Adrenal gland (tissue), 12 donors: Measurements from ENCODE around the gene DUSP8. TPM values are rescaled to one million over a fixed set of nuclear protein-coding genes. Genes with fewer than 3 reads are reported as not detected.
"Not testable (repeated sequence)": the region's sequence is repeated elsewhere in the genome, so short reads cannot be mapped to it uniquely, and the experiment has no call there.

Experiments
- DNase-seq, 7 donors: peaks; one replicate each; pipeline ENCODE4 v3.0.0-alpha.2; 2019 to 2020
- H3K27ac ChIP-seq, 5 donors: fragments of 200-600 bp; sonication (generic) in 4 of 5; 1 replicate in 3 of 5; 2 replicates in 2 of 5; pipeline versions ENCODE4 v1.5.1 to v1.8.0; 2016 to 2020; ENCODE audit warnings: mild to moderate bottlenecking in 1 of 5
- H3K27me3 ChIP-seq: fragments of 200-600 bp; 2 replicates; pipeline ENCODE4 v1.8.0; 2021
- H3K36me3 ChIP-seq, 2 donors: fragments of 200-600 bp; replicated peaks in 1 of 2; 1 replicate in 1 of 2; 2 replicates in 1 of 2; pipeline versions ENCODE4 v1.5.1 to v1.8.0; 2018 to 2022
- H3K4me1 ChIP-seq, 2 donors: fragments of 200-600 bp; replicated peaks in 1 of 2; 1 replicate in 1 of 2; 2 replicates in 1 of 2; pipeline versions ENCODE4 v1.5.1 to v1.8.0; 2018 to 2021
- H3K4me3 ChIP-seq, 4 donors: fragments of 200-600 bp; sonication (generic) in 3 of 4; one replicate each; pipeline ENCODE4 v1.5.1; 2016 to 2018
- H3K9me3 ChIP-seq, 3 donors: fragments of 200-600 bp; sonication (generic) in 1 of 3; replicated peaks in 1 of 3; 1 replicate in 2 of 3; 2 replicates in 1 of 3; pipeline versions ENCODE4 v1.5.1 to v1.8.0; 2016 to 2021
- CTCF ChIP-seq, 6 experiments: fragments of 450-650 bp in 4 of 6; fragments of 200-600 bp in 2 of 6; sonication (generic) in 1 of 6; IDR thresholded peaks; 1 replicate in 5 of 6; 2 replicates in 1 of 6; pipeline versions ENCODE4 v1.5.1 to v1.8.0; 2016 to 2021; ENCODE audit warnings: antibody characterized with exemption in 6 of 6, mild to moderate bottlenecking in 2 of 6, moderate library complexity in 1 of 6
- POLR2A ChIP-seq, 2 donors: fragments of 450-650 bp; IDR thresholded peaks; one replicate each; pipeline ENCODE4 v1.6.1; 2017; ENCODE audit warnings: antibody characterized with exemption in 2 of 2, mild to moderate bottlenecking in 2 of 2, moderate library complexity in 1 of 2
- WGBS, 4 donors: extraction: QIAGEN DNeasy Blood & Tissue Kit in 2 of 4; methylation state at CpG; one replicate each; pipeline versions ENCODE4 v1.1.5 to v1.1.7; 2013 to 2017; 5-methylcytosine and 5-hydroxymethylcytosine counted together
- intact Hi-C, 2 donors: fragments of 100-400 bp; cut with DNase I; formaldehyde crosslinking; loops; one replicate each; pipeline versions ENCODE4 v1.14.1 to v1.15.0; 2022 to 2023
- polyA plus RNA-seq, 3 donors: library from polyadenylated mRNA; stranded (reverse); fragments of 200-250 nt in 2 of 3; fragments of 350-450 nt in 1 of 3; fragmentation: Illumina TruSeq in 1 of 3; extraction: RNeasy Lipid Tissue Mini Kit (QIAGEN cat#74804) in 1 of 3; gene quantifications; one replicate each; pipeline ENCODE4 v1.2.3, GENCODE V29; 2013 to 2014
- total RNA-seq, 9 donors: library from RNA; depleted of rRNA in 4 of 9; stranded (reverse); fragments of >200 nt in 4 of 9; fragments of 120-200 nt in 1 of 9; fragmentation: NEBNext Ultra II Directional in 1 of 9; extraction: Animal tissue kit (Norgen Biotek cat#: 25700) in 1 of 9; gene quantifications; one replicate each; pipeline versions ENCODE4 v1.1.0 to v1.2.4, GENCODE V29; 2013 to 2023
- donor health status: healthy with polysubstance abuse.
- donor health status: Bipolar disorder and iron deficiency.
- donor health status: DM: yes; HTN: yes; CAD: no.
- donor health status: DM: no; HTN: no; CAD: no.
- donor health status: DM: no; HTN: no; CAD: no.
- donor health status: DM: yes; HTN: yes; CAD: no.

Gene DUSP8
- total and polyA plus RNA-seq, 12 donors: 0.22 to 6.3 (median 2.0) TPM

GRCh38 chr11:1608363-1608762, 36.3 kb upstream of the DUSP8 start, which contains the start of gene KRTAP5-3:
TSS of gene KRTAP5-3 (minus strand) at chr11:1608463. CDS start at chr11:1608385, 78 bp downstream.
- Histone ChIP-seq H3K27ac (no peak within 1 kb of the TSS), H3K36me3 (no peaks in the 10 kb centered on the region), H3K9me3 (no peaks in the 10 kb centered on the region), H3K4me1 (no peaks in the 10 kb centered on the region), H3K4me3 (no peak within 1 kb of the TSS), H3K27me3 (no peaks in the 10 kb centered on the region)
- TF ChIP-seq CTCF (IDR thresholded peaks at IDR 0.05) (no peak), POLR2A (IDR thresholded peaks at IDR 0.05) (no peak)
- DNase-seq: no peak
- intact Hi-C loops: no loop called here
- WGBS, 4 donors: 66 to 80% (median 75%) methylated on average over 4 of the region's 4 CpGs

DNA sequence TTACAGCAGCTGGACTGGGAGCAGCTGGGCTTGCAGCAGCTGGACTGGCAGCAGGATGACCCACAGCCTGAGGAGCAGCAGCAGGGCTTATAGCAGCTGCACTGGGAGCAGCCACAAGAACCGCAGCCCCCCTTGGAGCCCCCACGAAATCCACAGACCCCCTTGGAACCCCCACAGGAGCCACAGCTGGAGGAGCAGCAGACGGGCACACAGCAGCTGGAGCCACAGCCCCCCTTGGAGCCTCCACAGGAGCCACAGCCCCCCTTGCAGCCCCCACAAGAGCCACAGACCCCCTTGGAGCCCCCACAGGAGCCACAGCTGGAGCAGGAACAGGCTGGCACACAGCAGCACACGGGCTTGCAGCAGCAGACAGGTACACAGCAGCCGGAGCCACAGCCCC, 35.8 kb upstream of the DUSP8 start:
- H3K27me3 ChIP-seq, H3K4me3 ChIP-seq, H3K9me3 ChIP-seq, intact Hi-C loops, H3K4me1 ChIP-seq, H3K27ac ChIP-seq, DNase-seq, H3K36me3 ChIP-seq: not testable (repeated sequence)
- WGBS, 4 donors: 39 to 55% methylated on average over 5 of the region's 5 CpGs; no CpG with 5 or more reads in 2 of the 4 donors

GRCh38 chr11:1607156-1607845, 35.2 kb upstream of the DUSP8 start:
- H3K27me3 ChIP-seq, H3K9me3 ChIP-seq, H3K4me1 ChIP-seq, H3K27ac ChIP-seq, H3K36me3 ChIP-seq, intact Hi-C loops, H3K4me3 ChIP-seq, DNase-seq: not testable (repeated sequence)
- WGBS, 4 donors: 36 to 53% (median 45%) methylated on average over 17 to 18 of the region's 18 CpGs

DNA sequence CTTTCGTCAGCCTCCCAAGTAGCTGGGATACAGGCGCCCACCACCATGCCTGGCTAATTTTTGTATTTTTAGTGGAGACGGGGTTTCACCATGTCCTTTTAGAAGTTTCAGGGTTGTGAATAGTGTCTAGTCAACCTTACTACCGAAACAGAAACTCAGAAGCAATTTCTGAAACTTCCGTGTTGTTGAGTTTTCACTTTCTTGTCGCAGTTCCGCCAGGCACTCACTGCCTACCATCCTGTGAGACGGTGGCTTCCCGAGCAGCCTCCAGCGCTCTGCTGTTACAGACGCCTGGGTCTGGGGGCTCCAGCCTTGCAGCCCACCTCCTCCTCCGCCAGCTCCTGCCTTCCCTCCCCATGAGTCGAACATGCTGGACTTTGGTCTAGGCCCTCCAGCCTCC, 33.9 kb upstream of the DUSP8 start:
- H3K9me3 ChIP-seq, DNase-seq, H3K27ac ChIP-seq, H3K4me1 ChIP-seq, H3K4me3 ChIP-seq, intact Hi-C loops, H3K36me3 ChIP-seq, H3K27me3 ChIP-seq: not testable (repeated sequence)
- 77 to 80% (median 78%) methylated on average over 13 of the region's 13 CpGs for WGBS, 4 donors

GRCh38 chr11:1604711-1605110, 32.6 kb upstream of the DUSP8 start:
- H3K36me3 ChIP-seq: no peaks in the 10 kb centered on the region
- intact Hi-C loops: no loop called here
- H3K27ac ChIP-seq: no peak overlapping the region
- H3K9me3 ChIP-seq: no peaks in the 10 kb centered on the region
- no peaks in the 10 kb centered on the region for H3K27me3 ChIP-seq
- no peak for DNase-seq
- WGBS, 4 donors: 73 to 81% (median 78%) methylated on average over 4 to 7 of the region's 7 CpGs
- no peaks in the 10 kb centered on the region for H3K4me1 ChIP-seq
- no peak overlapping the region for H3K4me3 ChIP-seq
- no peak for TF ChIP-seq CTCF (IDR thresholded peaks at IDR 0.05)
- no peak for TF ChIP-seq POLR2A (IDR thresholded peaks at IDR 0.05)

DNA sequence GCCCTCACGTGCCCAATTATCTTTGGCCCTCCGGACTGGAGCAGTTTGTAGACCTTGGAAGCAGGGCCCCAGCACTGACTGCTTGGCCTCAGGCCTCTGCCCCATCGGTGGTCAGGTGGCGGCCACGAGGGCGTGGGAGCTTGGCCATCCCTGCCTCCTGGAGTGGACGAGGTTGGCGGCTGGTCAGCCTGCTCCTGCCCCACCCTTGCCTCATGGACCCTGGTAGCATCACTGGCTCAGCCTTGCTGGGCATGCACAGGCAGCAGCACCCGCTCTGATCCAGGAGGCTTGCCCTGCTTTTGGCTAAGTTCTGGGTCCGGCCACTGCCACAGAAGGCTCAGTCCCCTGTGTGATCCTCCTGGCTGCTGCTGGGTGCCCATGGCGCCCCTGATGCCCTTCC, 32.1 kb upstream of the DUSP8 start:
- DNase-seq: no peak
- H3K27me3 ChIP-seq: no peaks in the 10 kb centered on the region
- H3K4me3 ChIP-seq: no peak overlapping the region
- WGBS, 4 donors: 84 to 90% (median 87%) methylated on average over 7 to 11 of the region's 11 CpGs
- intact Hi-C loops: no loop called here
- no peaks in the 10 kb centered on the region for H3K9me3 ChIP-seq
- no peak overlapping the region for H3K27ac ChIP-seq
- TF ChIP-seq POLR2A (IDR thresholded peaks at IDR 0.05) (no peak), CTCF (IDR thresholded peaks at IDR 0.05) (no peak)
- H3K4me1 ChIP-seq: no peaks in the 10 kb centered on the region
- no peaks in the 10 kb centered on the region for H3K36me3 ChIP-seq
